Mesodermal cell (in vitro differentiated cells): ENCODE results near the gene PIP4P1.

Source experiments
- H3K27ac ChIP-seq: 2 replicates; pipeline ENCODE4 v1.7.0; 2013; ENCODE audit warnings: mild to moderate bottlenecking, low read depth, low read length, moderate library complexity; ENCODE audit not compliant: severe bottlenecking
- H3K36me3 ChIP-seq: 2 replicates; pipeline ENCODE4 v1.7.1; 2013; ENCODE audit warnings: mild to moderate bottlenecking, low read length, moderate library complexity; ENCODE audit not compliant: control insufficient read depth, insufficient read depth
- H3K4me1 ChIP-seq: one replicate; pipeline ENCODE4 v1.7.1; 2013; ENCODE audit warnings: mild to moderate bottlenecking, low read length; ENCODE audit not compliant: insufficient read depth, control insufficient read depth, poor library complexity, severe bottlenecking
- H3K4me3 ChIP-seq: 2 replicates; pipeline ENCODE4 v1.7.0; 2013; ENCODE audit warnings: low read length, control low read depth, mild to moderate bottlenecking; ENCODE audit not compliant: insufficient read depth, poor library complexity, severe bottlenecking; ENCODE audit errors: extremely low read depth
- H3K9me3 ChIP-seq: 2 replicates; pipeline ENCODE4 v1.7.1; 2013; ENCODE audit warnings: mild to moderate bottlenecking, low read length, moderate library complexity; ENCODE audit not compliant: control insufficient read depth
- WGBS, 2 experiments: methylation state at CpG; one replicate each; pipeline ENCODE4 v1.1.5; 2013; ENCODE audit warnings: missing lambda C conversion rate in 2 of 2; ENCODE audit not compliant: insufficient coverage in 2 of 2; 5-methylcytosine and 5-hydroxymethylcytosine counted together

PIP4P1 gene

DNA sequence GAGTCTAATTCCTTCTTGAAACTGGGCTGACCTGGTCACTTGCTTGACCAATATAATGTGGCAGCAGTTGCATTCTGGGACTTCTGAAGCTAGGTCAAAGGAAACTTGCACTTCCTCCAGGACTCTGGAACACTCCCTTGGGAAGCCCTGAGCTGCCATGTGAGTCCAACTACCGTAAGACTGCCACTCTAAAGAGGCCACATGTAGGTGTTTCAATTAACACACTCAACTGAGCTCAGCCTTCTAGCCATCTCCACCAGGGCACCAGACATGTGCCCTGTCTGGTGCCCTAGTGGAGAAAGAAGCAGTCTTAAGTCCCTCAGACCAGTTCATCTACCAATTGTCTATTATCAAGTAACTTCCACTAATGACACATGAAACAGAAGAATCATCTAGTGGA, 41.8 kb downstream of the PIP4P1 start:
- WGBS, 2 experiments, result no CpG with 5 or more reads among the region's 1 CpG

DNA sequence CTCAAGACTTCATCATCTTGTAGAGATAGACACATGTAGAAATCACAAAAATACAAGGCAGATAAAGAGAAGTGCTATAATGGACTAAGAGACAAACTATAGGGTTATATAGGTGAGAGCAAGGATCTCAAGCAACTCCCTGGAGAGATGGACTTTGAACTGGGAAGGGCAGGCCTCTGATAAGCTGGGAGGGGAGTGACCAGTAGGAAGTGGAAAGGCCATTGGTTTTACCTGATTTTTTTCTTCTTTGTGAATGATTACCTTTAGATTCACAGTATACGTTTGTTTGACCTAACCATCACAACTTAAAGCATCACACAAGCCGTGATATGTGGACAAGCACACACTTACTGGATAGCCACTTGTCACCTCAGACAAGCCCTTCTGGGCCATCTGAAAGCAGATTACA, 42.7 kb downstream of the PIP4P1 start:
- Histone ChIP-seq H3K36me3 (no peaks in the 10 kb centered on the region), H3K4me3 (no peak overlapping the region), H3K4me1 (no peaks in the 10 kb centered on the region), H3K9me3 (no peaks in the 10 kb centered on the region), H3K27ac (no peak overlapping the region)
- WGBS, 2 experiments, result 93 to 97% methylated on average over 2 of the region's 2 CpGs

More for the DNA sequence above, 41.8 kb downstream of the PIP4P1 start:
- Histone ChIP-seq H3K36me3 (no peaks in the 10 kb centered on the region), H3K27ac (no peak overlapping the region), H3K9me3 (no peaks in the 10 kb centered on the region), H3K4me3 (no peak overlapping the region), H3K4me1 (no peaks in the 10 kb centered on the region)

DNA sequence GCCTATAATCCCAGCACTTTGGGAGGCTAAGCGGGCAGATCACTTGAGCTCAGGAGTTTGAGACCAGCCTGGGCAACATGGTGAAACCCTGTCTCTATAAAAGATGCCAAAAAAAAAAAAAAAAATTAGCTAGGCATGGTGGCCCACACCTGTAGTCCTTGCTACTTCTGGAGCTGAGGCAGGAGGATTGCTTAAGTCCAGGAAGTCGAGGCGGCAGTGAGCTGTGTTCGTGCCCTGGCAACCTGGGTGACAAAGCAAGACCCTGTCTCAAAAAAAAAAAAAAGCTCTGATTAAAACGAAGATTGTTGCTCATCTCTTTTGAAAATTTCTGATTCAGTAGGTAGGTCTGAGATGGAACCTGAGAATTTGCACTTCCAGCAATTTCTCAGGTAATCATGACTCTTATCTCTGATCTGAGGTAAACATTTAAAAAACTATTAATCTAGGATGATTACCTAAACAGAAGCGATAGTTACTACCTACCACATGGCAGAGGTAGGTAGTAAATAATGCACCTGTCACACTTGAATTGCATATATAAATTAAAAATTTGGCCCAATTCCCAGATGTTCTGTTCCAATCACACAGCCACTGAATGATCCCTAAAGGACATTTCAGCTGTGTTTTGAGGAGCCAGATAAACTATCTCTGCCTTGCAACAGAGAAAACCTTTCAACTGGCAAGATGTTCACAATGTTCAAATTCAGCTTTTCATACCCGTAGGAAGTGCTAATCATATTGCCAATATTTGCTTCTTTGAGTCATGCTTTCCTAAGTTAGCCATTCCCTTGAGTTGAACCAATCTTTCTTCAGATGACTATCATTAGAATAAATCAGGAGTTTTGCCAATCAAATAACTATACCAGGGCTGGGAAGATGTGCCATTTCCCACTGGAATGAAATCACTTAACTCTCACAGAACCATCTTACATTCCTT, 43.7 kb downstream of the PIP4P1 start:
- 85 to 97% methylated on average over 5 to 6 of the region's 7 CpGs for WGBS, 2 experiments
- Histone ChIP-seq H3K27ac (no peak overlapping the region), H3K4me3 (no peak overlapping the region)

GRCh38 chr14:20416223-20416622, 45.0 kb downstream of the PIP4P1 start:
- H3K27ac ChIP-seq, result no peak overlapping the region

More for the DNA sequence above, 43.7 kb downstream of the PIP4P1 start:
- H3K4me1 ChIP-seq, result no peaks in the 10 kb centered on the region
- H3K36me3 ChIP-seq, result no peaks in the 10 kb centered on the region
- H3K9me3 ChIP-seq, result no peaks in the 10 kb centered on the region

DNA sequence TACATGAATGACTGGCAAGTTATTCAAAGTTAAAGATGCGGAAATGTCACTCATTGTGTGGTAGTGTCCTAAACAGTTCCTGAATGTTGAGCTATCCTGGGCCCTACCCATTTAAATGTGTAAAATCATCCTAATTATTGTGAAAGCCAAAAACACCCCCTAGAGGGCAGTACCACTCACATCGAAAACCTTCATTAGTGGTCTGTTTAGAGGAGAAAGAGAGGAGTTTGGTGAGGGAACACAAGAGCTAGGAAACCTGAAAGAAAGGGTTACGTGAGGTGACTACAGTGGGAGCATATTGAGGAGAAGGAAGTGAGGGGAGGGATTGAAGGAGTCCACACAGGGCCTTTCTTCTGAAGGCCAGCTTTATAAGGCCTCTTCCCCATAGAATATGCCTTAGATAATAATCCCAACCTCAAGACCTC, 45.4 kb downstream of the PIP4P1 start:
- H3K27ac ChIP-seq, result no peak overlapping the region
- 88% methylated on average over 1 of the region's 3 CpGs; no CpG with 5 or more reads in 1 of the 2 experiments for WGBS, 2 experiments

More at GRCh38 chr14:20416223-20416622, 45.0 kb downstream of the PIP4P1 start:
- Histone ChIP-seq H3K4me1 (no peaks in the 10 kb centered on the region), H3K9me3 (no peaks in the 10 kb centered on the region), H3K4me3 (no peak overlapping the region), H3K36me3 (no peaks in the 10 kb centered on the region)
- WGBS, 2 experiments, result 100% methylated on average over 1 of the region's 2 CpGs

DNA sequence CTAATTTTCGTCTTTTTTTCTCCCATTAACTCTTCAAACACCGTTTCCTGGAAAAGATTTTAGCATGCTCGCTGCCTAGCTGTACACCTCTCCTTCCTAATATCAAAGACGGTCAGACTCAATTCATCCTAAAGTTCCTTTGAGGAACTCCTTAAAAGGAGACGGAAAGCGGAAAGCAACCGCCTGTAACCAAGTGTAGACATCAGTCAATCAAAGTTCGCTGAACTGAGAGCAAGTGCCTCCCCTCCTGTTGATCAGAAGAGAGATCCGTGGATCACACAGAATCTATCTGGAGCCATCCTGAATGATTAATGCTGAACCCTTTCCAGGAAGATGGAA, 47.5 kb downstream of the PIP4P1 start:
- Histone ChIP-seq H3K36me3 (no peaks in the 10 kb centered on the region), H3K27ac (peak overlapping the region; percentile 91), H3K4me3 (peak overlapping the region; percentile 88), H3K9me3 (no peaks in the 10 kb centered on the region), H3K4me1 (no peaks in the 10 kb centered on the region)
- 2 to 11% methylated on average over 6 to 8 of the region's 9 CpGs for WGBS, 2 experiments

More for the DNA sequence above, 45.4 kb downstream of the PIP4P1 start:
- Histone ChIP-seq H3K36me3 (no peaks in the 10 kb centered on the region), H3K9me3 (no peaks in the 10 kb centered on the region), H3K4me3 (no peak overlapping the region), H3K4me1 (no peaks in the 10 kb centered on the region)

DNA sequence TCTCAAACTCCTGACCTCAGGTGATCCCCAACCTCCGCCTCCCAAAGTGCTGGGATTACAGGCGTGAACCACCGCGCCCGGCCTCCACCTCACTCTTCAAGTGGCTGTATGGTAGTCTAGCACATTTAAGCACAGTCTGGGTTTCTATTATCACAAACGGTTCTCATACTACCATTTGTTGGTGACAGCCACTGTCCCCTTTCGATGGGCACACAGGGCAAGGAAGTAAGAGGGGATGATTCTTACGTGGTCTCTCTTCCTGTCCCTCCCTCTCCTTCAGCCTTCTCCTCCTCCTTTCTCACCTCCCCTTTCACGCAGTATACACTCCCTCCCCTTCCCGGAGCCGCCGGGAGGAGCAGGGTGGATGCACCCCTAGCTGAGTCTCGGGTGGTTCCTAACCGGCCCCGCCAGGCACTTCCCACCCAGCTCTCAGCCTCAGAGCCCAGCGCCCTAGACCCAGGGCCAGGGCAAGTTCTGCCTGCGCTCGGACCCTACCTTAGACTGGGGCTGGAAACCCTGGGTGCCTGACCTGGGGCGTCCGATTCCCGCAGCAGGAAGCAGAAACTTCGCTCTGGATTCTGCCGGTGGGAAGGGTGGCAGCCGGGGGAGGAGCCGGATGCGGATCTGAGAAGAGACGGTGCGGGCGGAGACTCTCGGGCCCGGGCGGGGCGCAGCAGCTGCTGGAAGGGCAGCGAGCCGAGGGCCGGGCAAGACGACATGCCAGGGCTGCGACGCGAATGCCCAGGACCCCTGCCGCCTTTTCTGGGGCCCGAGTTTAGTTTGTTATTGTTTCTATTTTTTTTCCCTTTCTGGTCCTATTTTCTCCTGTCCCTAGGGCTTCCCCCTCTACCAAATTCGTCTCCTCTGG, 48.1 kb downstream of the PIP4P1 start, which contains the start of gene TEP1:
Gene TEP1 (minus strand): TSS at position 626 of the 868 bp plus-strand sequence. CDS start 5,062 bp downstream, outside the sequence.
- Histone ChIP-seq H3K9me3 (no peaks in the 10 kb centered on the region), H3K36me3 (peaks cover 3% of the 10 kb centered on the region), H3K27ac (peak within 1 kb of the TSS; percentile 91), H3K4me1 (no peaks in the 10 kb centered on the region), H3K4me3 (peak within 1 kb of the TSS; percentile 88)
- WGBS, 2 experiments, result 0 to 1% methylated on average over 24 to 33 of the region's 43 CpGs

- 28 to 58% methylated on average over 2 to 3 of the region's 7 CpGs for WGBS, 2 experiments
- H3K9me3 ChIP-seq, result no peaks in the 10 kb centered on the region
- no peaks in the 10 kb centered on the region for H3K4me1 ChIP-seq
- peak overlapping the region; percentile 91 for H3K27ac ChIP-seq
- peak overlapping the region; percentile 88 for H3K4me3 ChIP-seq
- peaks cover 10% of the 10 kb centered on the region for H3K36me3 ChIP-seq
Observed at GRCh38 chr14:20412411-20412810, 48.8 kb downstream of the PIP4P1 start.

DNA sequence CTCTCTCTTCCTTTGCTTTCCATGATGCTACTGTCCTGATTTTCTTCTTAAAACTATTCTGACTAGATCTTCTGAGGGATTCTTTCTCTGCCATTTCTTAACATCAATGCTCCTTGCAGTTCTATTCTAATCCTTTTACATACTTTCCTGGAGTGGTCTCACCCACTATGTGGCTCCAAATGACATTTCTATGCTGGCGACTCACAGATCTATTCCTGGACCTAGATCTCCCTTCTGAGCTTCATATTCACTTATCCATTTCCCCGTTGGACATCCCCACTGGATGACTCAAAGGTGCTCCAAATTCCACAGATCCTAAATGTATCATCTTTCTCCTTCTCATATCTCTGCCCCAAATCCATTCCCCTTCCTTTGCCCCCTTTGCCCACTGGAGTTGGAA, 52.0 kb downstream of the PIP4P1 start:
- Histone ChIP-seq H3K36me3 (peaks cover 41% of the 10 kb centered on the region), H3K4me1 (no peaks in the 10 kb centered on the region), H3K4me3 (no peak overlapping the region), H3K9me3 (no peaks in the 10 kb centered on the region), H3K27ac (no peak overlapping the region)
- WGBS, 2 experiments, result 80 to 83% methylated on average over 1 to 2 of the region's 2 CpGs
